A204.1 (cell line): ENCODE measurements around the gene NEU2.

Experiments used
- FAIRE-seq: peaks from 2 replicates; lab custom pipeline; 2012; peaks lifted over from hg19 to GRCh38; lab: Jason Lieb, UNC

NEU2 gene

GRCh38 chr2:233032551-233033320 is at the start of gene NEU2:
TSS of gene NEU2 (plus strand) at chr2:233032672. CDS start at chr2:233032672, 0 bp downstream.
- no peak for FAIRE-seq

GRCh38 chr2:232982926-232983668 is 49.4 kb upstream of the NEU2 start:
- no peak for FAIRE-seq

GRCh38 chr2:232983669-232984140 is 48.8 kb upstream of the NEU2 start:
- FAIRE-seq, result no peak

GRCh38 chr2:232984451-232985207 is 47.8 kb upstream of the NEU2 start:
- no peak for FAIRE-seq

GRCh38 chr2:232986155-232986554 is 46.3 kb upstream of the NEU2 start:
- no peak for FAIRE-seq

GRCh38 chr2:232993231-232993821 is 39.1 kb upstream of the NEU2 start:
- no peak for FAIRE-seq

- FAIRE-seq, result no peak
Observed at GRCh38 chr2:232994446-232994845, 38.0 kb upstream of the NEU2 start.

- FAIRE-seq, result no peak
Observed at GRCh38 chr2:232997749-232998665, 34.5 kb upstream of the NEU2 start.

- FAIRE-seq, result no peak
Observed at GRCh38 chr2:232998666-232998985, 33.8 kb upstream of the NEU2 start.

- FAIRE-seq, result no peak
Observed at GRCh38 chr2:232999354-232999753, 33.1 kb upstream of the NEU2 start.

GRCh38 chr2:233000886-233001750 is 31.4 kb upstream of the NEU2 start:
- FAIRE-seq, result no peak

- FAIRE-seq, result no peak
Observed at GRCh38 chr2:233002829-233003657, 29.4 kb upstream of the NEU2 start.

- FAIRE-seq, result no peak
Observed at GRCh38 chr2:233003658-233004555, 28.6 kb upstream of the NEU2 start.

GRCh38 chr2:233005096-233005495 is 27.4 kb upstream of the NEU2 start:
- FAIRE-seq, result no peak

- no peak for FAIRE-seq
Observed at GRCh38 chr2:233006648-233007047, 25.8 kb upstream of the NEU2 start.

- FAIRE-seq, result no peak
Observed at GRCh38 chr2:233007270-233007669, 25.2 kb upstream of the NEU2 start.

- no peak for FAIRE-seq
Observed at GRCh38 chr2:233007739-233008138, 24.7 kb upstream of the NEU2 start.

- no peak for FAIRE-seq
Observed at GRCh38 chr2:233009661-233010060, 22.8 kb upstream of the NEU2 start.
